HG03354 (cell line): ENCODE data around the gene TBATA.

Experiments used
- ATAC-seq: cut with Tn5 transposase; IDR thresholded peaks from one replicate; pipeline ENCODE4 v1.9.1; 2021; ENCODE audit warnings: mild to moderate bottlenecking; ENCODE audit not compliant: unreplicated experiment, poor library complexity, severe bottlenecking

Gene TBATA

DNA sequence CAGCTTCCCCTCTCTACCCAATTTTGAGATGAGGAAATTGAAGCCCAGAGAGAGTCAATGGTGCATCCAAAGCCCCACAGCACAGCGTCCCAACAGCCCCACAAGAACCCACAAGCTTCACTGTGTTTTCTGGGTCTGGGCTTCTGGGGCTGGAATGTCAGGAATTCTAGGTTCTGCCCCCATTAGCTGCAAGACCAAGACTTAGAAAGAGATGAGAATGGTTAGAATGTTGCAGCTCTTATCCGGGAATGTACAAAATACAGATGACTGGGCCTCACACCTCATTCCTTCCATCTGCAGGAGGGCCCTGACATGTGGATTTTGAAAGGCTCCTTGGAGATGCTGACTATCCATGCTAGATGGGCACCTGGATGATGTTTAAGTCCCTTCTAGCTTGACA, 24.5 kb upstream of the TBATA start:
- ATAC-seq, result no peak

DNA sequence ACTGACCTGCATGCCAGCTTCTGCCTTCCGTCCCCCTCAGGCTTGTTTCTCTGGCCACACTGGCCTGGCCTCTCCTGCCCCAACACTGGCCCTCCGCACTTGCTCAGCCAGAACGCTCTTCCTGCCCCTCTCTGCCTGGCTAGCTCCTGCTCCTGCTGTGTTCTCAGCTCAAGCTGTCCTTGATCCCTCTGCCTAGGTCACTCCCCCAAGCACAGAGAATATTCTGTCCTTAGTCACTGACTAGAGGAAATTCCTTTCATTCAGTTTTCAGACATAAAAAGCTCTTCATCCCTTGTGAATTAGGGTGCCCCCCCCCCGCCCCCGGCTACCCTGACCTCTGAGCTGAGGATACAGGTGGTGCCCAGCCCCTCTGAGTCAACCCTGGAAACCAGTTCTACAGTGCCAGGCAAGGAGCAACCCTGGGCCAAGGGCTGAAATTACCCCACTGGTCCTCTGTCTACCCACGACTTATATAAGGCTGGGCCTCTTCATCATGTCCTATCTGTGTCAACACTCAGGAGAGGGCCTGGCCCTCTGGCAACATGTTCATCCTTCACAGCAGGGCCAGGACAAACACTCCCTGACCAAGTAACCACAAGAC, 23.9 kb upstream of the TBATA start:
- no peak for ATAC-seq

DNA sequence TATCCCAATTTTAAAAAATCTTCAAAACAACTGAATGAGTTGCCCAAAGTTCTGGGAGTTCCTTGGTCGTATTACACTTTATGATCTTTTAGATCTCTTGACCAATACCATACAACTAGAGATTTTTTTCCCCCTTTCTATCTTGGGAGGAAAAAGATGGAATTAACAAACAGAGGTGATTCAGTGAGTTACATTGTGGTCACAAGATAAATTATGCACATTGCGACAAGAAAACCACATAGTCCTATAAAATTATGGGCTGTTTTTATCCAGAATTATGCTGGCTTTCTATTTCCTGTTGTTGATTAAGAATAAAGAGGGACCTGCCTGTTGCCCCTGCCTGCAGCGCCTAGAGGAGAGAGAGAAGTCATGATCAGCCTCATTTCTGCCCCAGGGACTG, 22.4 kb upstream of the TBATA start:
- ATAC-seq, result no peak

DNA sequence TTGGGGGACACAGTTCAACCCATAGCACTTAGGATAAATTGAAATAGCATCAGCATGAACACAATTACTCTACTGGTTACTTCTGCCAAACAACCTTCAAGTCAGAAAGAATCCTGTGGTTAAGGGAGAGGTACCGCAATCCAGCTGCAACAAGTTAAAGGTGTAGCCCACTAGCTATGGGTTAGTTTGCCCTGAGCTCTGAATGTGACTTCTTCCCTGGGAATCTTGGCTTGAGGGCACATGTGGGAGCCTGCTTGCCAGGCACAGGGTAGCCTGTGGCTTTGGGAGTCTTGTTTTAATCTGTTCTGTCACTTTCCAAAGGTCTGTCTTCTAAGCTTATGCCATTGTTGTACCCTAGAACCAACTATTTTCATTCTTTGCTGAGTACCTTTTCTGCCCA, 21.7 kb upstream of the TBATA start:
- ATAC-seq, result no peak

DNA sequence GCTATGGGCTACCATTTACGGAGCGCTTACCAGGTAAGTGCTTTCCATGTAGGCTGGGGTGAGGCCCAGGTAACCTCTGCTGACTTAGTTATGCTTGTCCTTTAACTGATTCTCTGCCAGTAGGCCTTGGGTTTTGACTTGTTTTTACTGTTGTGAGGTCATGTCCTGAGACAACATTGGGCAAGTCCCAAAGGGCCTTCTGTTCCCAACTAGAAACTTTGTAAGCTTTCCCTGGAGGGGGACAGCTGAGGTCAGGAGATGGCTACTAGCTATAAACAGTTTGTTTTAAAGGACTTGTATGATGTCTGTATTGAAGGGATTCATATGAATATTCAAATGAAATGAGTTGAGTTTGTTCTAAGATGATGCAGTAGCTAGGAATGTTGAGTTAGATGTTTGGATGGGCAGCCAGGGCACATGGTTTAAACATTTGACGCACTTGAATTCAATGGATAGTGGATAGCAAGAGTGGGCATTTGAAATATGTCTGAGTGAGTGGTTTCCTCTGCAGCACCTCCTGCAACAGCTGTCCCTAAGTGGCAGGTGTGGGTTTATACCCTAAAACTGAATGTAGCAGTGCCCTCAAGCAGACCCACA, 20.5 kb upstream of the TBATA start:
- no peak for ATAC-seq

DNA sequence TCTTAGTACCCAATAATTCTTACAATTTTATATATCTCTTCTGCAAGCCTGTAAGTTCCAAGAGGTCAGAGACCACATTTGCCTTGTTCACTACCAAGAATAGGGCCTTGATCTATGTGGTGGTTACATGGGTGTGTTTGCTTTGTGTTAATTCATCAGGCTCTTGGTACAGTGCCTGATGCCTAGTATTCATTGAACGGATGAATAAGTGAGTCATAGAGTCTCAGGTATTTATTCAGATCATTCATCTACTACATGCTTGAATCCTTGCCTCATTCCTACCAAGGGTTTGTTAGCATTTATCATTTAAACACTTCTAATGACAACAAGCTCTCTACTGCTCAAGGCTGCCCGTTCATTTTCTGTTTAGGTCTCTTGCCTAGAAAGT, 19.2 kb upstream of the TBATA start:
- ATAC-seq, result no peak

DNA sequence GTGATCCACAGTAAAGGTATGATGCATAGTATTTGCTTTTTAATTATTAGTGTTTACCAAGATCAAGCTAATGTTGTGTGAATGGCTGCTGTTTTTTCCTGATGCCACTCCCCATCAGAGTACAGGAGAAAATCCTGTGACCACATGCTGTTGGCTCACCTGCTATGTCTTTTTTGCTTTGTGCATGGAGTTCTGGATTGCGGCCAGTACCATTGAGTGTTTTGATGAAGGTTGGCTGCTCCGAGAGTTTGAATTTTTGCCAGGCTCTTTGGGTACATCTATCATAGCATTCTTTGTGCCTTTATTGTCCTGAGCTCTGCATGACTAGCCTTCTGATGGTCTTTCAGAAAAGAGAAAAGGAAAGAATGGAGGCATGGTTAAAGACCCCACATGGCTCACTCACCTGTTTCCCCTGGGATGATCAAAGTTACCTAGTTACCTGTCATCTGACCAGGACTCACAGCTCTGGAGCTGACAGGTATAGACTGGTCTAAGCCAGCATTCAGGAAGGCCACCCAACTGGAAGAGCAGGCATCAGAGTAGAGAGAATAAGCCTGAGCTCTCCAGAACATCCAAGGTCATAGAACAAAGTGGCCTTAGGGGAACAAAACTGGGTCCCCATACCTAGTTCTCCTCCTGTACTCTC, 18.7 kb upstream of the TBATA start:
- ATAC-seq, result no peak

DNA sequence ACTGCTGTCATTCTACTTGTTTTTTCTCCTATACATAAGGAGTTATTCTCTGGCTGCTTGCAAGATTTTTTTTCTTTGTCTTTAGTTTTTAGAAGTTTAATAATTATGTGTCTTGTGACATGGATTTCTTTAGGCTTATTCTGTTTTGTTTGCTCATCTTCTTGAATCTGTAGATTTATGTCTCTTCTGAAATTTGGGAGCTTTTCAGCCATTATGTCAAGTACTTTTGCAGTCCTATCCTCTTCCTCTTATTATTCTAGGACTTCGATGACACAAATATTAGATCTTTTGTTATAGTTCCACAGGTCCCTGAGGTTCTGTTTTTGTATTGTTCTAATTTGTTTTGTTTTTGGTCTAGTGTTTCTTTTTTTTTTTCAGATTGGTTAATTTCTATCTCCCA, 16.7 kb upstream of the TBATA start:
- no peak for ATAC-seq

DNA sequence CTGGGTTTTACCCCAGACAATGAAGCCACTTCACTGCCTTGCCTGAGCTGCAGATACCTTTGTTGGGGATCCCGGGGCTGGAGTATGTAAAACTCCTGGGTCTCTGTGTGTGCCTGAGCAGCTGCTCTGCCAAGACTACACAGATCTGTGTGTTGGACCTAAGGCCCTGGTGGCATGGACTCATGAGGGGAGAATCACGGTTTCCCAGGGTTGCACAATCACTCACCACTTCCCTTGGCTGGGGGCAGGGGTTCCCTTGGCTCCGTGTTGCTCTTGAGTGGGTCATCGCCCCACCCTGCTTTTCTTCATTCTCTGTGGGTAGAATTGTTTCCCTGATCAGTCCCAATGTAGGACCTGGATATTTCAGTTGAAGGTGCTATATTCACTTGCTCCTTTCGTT, 13.9 kb upstream of the TBATA start:
- no peak for ATAC-seq

DNA sequence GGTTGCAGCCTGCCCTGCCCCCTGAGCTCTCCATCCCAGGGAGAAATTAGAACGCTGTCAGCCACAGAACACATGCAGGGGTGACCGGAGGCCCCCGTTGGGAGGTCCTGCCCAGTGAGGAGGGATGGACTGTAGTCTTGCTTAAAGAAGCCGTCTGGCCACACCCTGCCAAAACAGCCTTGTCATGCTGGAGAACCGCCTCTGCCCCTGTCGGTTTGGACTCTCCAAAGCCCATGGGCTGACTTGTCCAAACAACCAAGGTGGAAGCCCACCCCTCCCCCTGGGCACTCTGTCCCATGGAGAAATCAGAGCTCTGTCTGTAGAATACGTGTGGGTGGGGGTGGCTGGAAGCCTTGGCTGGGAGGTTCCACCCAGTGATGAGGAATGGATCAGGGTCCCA, 12.7 kb upstream of the TBATA start:
- no peak for ATAC-seq

DNA sequence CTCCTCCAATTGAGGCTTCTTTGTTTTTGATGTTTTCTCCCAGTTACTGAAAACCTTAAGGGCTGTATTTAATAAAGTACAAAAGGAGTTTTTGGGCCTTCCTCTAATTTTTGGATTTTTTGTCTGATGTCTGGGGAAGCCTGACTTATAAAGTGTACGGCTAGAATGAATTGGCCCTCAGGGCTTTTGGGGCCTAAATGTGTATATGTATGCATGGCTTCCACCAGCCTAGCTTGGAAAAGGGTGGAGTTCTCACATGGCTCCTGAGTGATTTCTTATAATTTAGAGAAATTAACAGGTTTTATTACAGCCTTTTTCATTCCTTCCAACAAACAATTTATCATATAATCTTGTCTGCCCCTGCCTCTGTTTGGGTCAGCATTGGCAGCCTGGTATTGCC, 10.4 kb upstream of the TBATA start:
- no peak for ATAC-seq

DNA sequence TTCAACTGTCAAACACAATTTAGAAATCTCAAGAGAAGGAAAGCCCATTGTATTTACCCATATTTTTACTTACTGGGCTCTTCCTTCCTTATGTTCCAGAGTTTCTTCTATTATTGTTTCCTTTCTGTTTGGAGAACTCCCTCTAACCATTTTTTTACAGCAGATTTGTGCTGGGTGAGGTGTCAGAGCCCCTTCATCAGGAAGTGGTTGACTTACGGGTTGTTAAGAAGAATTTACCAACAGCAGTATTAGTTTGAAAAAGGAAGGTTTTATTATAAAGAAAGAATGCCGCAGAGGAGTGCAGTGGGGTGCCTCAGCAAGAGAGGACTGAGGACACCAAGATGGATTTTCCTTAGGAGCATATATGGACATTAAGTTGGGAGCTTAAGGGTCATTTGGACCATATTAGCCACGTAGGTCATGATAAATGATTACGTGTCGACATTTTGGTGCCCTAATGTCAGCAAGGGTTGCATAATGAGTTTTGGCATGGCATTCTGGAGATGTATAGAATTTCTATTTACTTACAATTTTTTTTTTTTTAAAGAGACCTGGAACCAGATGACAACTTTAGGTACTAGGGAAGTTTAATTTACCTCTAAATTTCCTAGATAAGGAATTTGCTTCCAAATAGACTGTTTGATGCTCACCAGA, 6.3 kb upstream of the TBATA start:
- ATAC-seq, result no peak

DNA sequence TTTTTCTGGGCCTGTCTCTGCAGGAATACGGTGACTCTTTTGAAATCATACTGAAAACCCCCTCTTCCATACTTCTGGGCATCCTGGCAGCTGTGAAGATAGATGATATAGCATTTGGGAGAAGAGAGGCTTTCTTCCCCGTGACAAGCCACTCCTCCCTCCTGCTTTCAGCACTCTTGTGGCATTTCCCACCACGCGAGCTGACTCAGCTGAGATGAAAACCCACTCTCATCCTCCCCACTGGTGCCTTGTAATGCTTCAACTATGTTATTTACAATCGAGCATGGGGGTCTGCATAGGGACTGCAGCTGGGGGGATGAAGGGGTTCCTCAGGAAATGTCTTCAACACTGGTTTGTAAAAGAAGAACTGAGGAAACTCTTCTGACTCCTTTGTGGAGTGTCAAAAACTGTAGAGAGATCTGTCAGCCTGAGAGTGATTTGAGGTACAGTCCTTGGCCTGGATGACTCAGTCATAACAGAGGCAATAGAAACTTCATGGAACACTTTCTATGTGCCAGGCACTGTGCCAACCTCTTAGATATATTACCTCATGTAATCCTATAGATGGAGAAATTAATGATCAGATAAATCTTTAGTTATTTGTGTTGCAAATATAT, 1.7 kb upstream of the TBATA start:
- no peak for ATAC-seq

DNA sequence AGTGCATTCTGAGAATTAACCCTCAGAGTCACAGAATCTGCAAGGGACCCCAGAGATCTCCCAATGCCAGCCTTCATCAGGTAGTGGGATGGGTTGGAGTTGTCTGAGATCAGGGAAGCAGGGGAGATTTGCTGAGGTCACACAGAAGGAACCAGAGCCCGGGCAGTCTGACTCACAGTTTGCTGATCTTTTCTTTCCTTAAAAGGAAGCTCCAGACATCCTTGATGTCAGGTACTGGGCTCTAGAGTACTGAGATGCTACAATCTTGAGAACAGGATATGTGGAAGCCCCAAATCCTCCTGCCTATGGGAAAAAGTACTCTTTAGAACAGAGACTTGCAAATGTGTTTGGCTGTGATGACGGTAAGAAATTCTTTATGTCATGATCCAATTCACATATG, 706 bp downstream of the TBATA start:
- ATAC-seq, result no peak

DNA sequence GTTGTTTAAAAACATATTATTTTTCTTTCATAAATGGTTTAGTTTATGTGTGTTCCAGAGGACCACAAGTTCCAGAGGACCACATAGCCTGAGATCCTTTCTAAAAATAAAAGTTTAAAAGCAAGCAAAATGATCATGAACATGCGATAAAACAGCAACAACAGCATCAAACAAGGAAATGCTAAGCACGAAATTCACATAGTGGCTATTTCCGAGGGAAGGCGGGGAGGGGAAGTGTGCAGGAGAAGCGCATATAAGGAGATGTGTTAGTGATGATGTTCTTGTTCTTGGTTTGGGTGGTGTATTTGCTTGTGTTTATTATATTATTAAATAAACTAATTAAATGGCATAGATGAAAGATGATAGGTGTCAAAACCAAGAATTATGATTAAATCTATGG, 1.2 kb downstream of the TBATA start:
- ATAC-seq, result no peak

DNA sequence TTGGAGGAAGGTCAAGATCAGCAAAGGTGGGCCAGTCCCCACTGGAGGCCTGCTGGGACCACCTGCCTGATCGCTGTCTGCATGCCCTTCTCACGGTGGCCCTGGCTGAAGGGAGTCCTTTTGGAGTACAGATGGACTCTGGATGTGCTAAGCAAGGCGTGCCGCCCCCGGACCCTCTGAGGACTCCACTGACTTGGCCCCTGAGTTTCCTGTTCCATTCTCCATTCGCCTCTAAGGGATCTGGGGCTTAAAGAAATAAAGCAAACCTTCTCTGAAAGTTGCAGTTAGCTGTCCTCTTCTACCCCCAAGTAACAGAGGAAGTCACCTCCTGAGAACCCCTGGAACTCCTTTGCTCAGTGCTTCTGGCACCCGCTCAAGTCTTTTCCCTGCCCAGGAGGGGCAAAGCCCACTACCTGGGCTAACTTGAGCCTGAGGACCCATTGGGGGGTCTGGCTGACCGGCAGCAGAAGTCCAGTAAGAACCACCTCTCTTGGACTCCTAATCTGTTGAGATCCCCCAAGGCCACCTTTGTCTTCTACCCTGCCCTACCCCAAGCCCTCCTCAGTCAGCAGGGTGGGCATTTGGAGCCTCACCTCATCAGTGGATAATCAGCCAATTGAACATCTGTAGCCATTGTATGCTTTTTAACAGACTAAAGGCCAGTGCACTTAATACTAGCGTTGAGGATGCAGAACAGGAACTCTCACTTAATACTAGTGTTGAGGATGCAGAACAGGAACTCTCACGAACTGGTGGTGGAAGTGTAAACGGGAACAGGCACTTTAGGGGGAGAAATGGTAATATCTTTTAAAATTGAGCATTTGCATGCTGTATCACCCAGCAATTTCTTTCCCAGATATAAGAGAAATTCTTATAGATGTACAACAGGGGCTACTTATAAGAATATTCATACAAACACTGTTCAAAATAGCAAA, 2.2 kb downstream of the TBATA start:
- ATAC-seq, result no peak

DNA sequence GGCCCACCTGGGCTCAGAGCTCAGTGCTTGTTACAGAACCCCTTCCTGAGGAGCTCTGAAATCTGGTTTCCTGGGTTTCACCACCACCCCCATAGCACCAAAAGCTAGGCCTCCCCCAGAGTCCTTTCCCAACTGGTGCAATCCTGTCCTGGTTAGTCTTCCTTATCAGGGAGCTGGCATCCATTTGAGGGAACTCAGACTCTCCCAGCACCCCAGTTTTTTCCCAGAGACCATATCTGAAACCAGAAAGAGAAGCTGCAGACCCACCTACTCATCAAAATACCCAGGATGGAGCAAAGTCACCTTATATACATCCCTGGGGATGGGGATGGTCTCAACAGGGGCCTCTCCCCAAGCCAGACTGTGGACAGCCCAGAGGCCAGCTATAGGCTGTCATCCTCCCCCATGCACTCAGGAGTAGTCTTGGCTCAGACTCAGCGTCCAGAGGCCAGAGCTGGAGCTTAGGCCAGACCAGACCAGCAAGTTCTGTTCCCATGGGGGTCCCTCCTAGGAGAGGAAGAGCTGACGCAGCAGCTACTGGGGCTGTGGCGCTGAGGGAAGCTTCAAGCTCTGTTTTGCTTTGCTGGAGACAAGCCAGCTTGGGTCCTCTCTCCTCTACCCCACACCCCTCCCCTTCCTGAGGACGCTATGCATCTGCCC, 3.0 kb downstream of the TBATA start:
- no peak for ATAC-seq

DNA sequence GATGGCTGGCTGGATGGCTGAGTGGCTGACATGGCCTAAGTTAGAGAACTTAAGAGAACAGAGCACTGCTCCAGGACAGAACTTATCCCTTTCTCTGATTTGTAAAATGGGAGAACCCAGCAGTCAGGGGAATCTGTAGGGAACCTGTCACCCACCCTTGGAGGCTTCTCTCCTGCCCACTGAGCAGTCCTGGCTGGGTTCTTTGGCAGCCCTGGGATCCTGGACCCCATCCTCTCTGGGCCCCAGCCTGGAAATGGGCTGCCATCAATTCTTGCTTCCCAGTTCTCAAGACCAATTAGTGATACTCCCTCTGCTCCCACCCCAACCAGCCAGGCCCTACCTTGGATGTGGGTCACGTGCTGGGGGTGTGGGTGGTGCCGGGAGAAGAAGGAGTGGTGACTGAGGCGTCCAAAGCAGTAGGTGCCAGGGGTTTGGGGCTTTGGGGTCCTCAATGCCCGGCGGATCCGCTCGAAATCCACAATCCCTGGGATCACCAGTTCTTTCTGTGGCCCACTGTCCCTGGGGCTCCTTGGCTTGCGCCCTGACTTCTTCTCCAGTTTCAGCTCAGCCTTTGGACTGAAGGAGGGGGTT, 3.6 kb downstream of the TBATA start:
- ATAC-seq, result no peak

DNA sequence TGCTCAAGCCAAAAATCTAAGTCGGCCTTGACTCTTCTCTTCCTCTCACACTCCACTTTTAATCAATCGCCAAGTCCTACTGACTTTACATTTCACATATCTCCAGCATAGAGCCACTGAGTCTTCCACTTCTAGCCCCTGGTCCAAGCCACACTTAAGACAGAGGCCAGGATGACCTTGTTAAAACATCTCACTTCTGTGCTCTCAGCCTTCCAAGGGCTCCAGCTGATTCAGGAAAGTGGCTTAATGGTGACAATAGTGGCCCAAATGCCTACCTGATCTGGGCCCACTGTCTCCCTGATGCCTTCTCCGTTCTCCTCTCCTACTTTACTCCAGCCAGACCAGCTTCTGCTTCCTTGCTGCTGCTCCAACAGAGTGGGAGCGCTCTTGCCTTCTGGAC, 4.4 kb downstream of the TBATA start:
- ATAC-seq, result no peak
